Measurements from ENCODE around the gene CA7.
A peak's percentile ranks its signal among the peaks of the same experiment; 100 is the strongest.

CA7 gene

DNA sequence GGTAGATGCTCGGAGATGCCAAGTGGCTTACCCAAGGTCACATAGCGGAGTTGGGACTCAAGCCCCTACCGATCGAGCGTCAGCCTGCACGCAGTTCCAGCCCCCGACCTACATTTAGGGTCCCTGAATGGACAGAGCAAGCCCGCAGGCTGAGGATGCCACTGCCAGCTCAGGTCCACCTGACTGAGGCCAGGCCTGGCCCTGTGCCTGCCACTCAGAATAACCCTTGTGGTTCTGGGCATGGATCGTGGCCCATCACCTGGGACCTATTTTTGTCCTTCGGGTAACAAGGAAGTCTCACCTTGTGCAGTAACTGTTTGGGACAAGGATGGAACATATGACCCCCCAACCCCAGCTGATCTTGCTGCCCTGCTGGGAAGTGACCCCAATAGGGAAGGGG is 57.4 kb downstream of the CA7 start:
- Histone ChIP-seq H3K9me3 (no peaks in the 10 kb centered on the region), H3K4me1 (peaks cover 23 to 99% (median 87%) of the 10 kb centered on the region in 4 donors), H3K27me3 (no peaks in the 10 kb centered on the region), H3K36me3 (no peaks in the 10 kb centered on the region), H3K27ac (peak overlapping the region; percentile 86 to 91), H3K4me3 (no peak overlapping the region)
- no peak for DNase-seq
- intact Hi-C loops (cut with DNase I; ENCODE audit: low total_unique reads), result loop anchor here (2.0 kb wide), 1 partner anchor 23 kb away; the partner anchor contains the start of gene RRAD
- TF ChIP-seq, protein P1, sequence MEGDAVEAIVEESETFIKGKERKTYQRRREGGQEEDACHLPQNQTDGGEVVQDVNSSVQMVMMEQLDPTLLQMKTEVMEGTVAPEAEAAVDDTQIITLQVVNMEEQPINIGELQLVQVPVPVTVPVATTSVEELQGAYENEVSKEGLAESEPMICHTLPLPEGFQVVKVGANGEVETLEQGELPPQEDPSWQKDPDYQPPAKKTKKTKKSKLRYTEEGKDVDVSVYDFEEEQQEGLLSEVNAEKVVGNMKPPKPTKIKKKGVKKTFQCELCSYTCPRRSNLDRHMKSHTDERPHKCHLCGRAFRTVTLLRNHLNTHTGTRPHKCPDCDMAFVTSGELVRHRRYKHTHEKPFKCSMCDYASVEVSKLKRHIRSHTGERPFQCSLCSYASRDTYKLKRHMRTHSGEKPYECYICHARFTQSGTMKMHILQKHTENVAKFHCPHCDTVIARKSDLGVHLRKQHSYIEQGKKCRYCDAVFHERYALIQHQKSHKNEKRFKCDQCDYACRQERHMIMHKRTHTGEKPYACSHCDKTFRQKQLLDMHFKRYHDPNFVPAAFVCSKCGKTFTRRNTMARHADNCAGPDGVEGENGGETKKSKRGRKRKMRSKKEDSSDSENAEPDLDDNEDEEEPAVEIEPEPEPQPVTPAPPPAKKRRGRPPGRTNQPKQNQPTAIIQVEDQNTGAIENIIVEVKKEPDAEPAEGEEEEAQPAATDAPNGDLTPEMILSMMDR (IDR thresholded peaks at IDR 0.05), result no peak

DNA sequence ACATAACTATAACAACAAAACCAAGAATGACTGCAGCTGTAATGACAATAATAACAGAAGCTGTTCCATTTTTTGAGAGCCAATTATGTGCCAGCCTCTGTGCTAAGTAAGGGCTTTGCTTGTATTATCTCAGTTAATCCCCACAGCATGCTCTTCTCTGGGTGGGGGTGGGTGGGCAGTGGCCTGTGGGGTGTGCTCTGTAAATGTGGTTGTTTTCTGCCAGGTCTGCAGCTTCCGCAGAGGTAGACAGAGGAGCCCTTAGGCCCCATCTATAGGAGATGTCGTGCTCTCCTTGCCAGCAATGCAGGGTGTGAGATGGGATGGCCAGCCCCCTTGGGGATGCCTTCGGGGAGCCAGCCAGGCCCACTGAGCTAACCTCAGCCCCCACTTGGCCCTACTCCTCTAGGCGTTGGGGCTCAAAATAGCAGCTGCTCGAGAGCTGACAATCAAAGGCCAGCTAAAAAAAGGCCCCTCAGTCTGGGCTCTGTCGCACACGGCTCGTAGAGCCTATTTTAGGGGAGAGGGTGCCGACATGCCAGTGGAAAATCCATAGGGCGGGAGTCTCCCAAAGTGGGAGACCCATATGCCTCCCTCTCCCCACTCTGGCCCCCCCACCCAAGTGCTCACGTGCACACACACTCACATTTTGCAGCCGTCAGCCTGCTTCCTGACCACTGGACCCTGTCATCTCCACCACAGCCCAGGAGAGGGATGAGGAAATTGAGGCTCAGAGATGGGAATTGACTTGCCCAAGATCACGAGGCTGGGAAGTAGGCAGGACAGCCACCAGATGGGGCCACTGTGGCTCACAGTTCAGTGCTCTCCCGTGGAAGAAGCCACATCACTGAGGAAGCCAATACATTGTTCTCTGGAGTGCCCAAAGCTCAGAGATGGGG is 58.7 kb downstream of the CA7 start:
- TF ChIP-seq, protein P1 (IDR thresholded peaks at IDR 0.05), result no peak
- intact Hi-C loops (cut with DNase I; ENCODE audit: low total_unique reads), result loop anchor here (2.0 kb wide), 1 partner anchor 22 kb away; the partner anchor contains the start of gene RRAD
- Histone ChIP-seq H3K27me3 (no peaks in the 10 kb centered on the region), H3K4me3 (no peak overlapping the region), H3K9me3 (no peaks in the 10 kb centered on the region), H3K27ac (peak overlapping the region; percentile 86 to 91), H3K36me3 (no peaks in the 10 kb centered on the region), H3K4me1 (peaks cover 23 to 99% (median 84%) of the 10 kb centered on the region in 4 donors)
- no peak for DNase-seq

Measured in tibial artery (tissue), 4 donors.